RPMI7951 (cell line): ENCODE measurements around the gene TUBD1. TPM values are rescaled to one million over a fixed set of nuclear protein-coding genes. Genes with fewer than 3 reads are reported as not detected.
A peak's percentile ranks its signal among the peaks of the same experiment; 100 is the strongest.
"Not testable (repeated sequence)": the region's sequence is repeated elsewhere in the genome, so short reads cannot be mapped to it uniquely, and the experiment has no call there.

Experiments used
- DNase-seq: peaks from one replicate; pipeline ENCODE4 v3.0.0-alpha.2; 2012; ENCODE audit warnings: low read depth
- total RNA-seq: library from RNA; depleted of rRNA; stranded (reverse); fragments of >200 nt; shearing (Covaris generic); gene quantifications from 2 replicates; pipeline ENCODE4 v1.2.3, GENCODE V29; 2014

The TUBD1 gene
- total RNA-seq, 1 experiment from 2014 or later = 9.7 TPM

GRCh38 chr17:59844884-59845594 is 47.7 kb downstream of the TUBD1 start:
- peak; percentile 57 for DNase-seq

DNA sequence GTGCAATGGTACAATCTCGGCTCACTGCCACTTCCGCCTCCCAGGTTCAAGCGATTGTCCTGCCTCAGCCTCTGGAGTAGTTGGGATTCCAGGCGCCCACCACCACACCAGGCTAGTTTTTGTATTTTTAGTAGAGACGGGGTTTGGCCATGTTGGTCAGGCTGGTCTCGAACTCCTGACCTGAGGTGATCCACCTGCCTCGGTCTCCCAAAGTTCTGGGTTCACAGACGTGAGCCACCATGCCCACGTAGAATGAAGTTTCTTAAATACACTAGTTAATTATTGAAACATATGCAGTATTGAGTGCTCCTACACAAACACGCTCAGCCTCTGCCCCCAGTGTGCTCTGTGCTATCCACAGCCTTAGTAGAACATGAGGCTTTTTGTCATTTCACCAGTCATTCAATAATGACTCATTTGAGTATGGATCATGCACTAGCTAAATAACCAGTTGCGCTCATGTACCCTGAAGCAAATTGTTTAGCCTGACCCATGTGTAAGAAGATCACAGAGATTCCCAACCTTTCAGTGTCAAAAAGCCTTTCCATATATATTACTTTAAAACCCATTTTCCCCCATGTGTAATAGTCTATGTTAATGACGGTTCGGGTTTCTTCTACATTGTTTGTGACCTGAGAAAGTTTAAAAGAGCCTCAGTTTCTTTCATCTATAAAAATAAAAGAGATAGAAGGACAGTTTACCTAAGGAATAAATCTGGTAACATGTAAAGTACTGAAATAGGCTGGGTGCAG is 49.7 kb downstream of the TUBD1 start:
- peak; percentile 92 for DNase-seq

- not testable (repeated sequence) for DNase-seq
Measured at GRCh38 chr17:59841882-59842263, 50.9 kb downstream of the TUBD1 start.

GRCh38 chr17:59841091-59841881 is 51.5 kb downstream of the TUBD1 start:
- DNase-seq = peak; percentile 52

DNA sequence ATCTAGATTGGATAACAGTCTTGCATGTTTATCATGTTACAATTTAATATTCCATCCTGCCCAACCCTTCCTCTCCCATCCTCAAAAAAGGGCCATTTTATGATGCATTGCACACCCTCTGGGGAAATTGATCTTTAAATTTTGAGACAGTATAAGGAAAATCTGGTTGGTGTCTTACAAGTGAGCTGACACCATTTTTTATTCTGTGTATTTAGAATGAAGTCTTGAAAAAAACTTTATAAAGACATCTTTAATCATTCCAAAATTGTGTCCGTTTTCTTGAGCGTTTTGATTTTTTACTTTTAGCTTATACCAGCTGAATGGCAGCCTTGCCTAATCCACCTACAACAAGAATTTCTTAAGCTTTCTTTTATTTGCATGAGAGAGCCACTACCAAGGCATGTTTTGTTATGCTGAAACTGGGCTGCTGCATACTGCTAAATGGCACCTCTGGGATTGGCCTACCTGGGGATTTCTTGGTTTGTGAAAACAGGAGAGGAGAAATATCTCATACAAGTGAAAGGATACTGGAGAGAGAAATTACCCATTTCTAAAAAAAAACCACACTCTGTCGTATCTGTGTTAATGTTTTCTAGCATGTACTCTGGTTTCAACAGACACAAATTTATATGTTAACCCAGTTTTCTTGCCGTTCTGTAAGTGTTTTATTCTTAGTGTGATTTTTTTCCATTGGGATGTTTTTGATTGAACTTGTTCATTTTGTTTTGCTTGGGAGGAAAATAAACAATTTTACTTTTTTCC is 52.2 kb downstream of the TUBD1 start:
- peak; percentile 47 for DNase-seq

DNA sequence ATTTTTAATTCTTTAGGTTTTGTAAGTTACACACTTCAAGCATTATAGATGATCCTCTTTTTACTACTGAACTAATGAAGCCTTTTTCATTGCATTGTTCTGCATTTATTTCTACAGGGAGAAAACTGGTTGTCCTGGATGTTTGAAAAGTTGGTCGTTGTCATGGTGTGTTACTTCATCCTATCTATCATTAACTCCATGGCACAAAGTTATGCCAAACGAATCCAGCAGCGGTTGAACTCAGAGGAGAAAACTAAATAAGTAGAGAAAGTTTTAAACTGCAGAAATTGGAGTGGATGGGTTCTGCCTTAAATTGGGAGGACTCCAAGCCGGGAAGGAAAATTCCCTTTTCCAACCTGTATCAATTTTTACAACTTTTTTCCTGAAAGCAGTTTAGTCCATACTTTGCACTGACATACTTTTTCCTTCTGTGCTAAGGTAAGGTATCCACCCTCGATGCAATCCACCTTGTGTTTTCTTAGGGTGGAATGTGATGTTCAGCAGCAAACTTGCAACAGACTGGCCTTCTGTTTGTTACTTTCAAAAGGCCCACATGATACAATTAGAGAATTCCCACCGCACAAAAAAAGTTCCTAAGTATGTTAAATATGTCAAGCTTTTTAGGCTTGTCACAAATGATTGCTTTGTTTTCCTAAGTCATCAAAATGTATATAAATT is 53.0 kb downstream of the TUBD1 start:
- DNase-seq = peak; percentile 45

GRCh38 chr17:59838052-59838916 is 54.5 kb downstream of the TUBD1 start:
- no peak for DNase-seq

GRCh38 chr17:59837308-59838051 is 55.3 kb downstream of the TUBD1 start:
- DNase-seq = peak; percentile 100

GRCh38 chr17:59832883-59833379 is 59.8 kb downstream of the TUBD1 start:
- peak; percentile 49 for DNase-seq

GRCh38 chr17:59830846-59831486 is 61.8 kb downstream of the TUBD1 start:
- no peak for DNase-seq

- DNase-seq = peak; percentile 82
Measured at GRCh38 chr17:59830007-59830630, 62.6 kb downstream of the TUBD1 start.

GRCh38 chr17:59829217-59830006 is 63.3 kb downstream of the TUBD1 start:
- DNase-seq = peak; percentile 99

GRCh38 chr17:59828819-59829216 is 63.9 kb downstream of the TUBD1 start:
- not testable (repeated sequence) for DNase-seq

GRCh38 chr17:59828478-59828760 is 64.3 kb downstream of the TUBD1 start:
- DNase-seq = no peak

- peak; percentile 27 for DNase-seq
Measured at GRCh38 chr17:59827721-59828477, 64.8 kb downstream of the TUBD1 start.

- no peak for DNase-seq
Measured at GRCh38 chr17:59826706-59827453, 65.9 kb downstream of the TUBD1 start.
